ENCODE results near the gene TTC16. TPM values are rescaled to one million over a fixed set of nuclear protein-coding genes. Genes with fewer than 3 reads are reported as not detected.

TTC16 gene
- total RNA-seq, 1 experiment from 2014 or later, result not detected

GRCh38 chr9:127734747-127735529, 19.1 kb downstream of the TTC16 start, which contains the start of gene TOR2A:
TSS of gene TOR2A (minus strand) at chr9:127735294. CDS start at chr9:127735270, 24 bp downstream.
- peak; percentile 98 to 99 for DNase-seq
- Histone ChIP-seq H3K36me3 (no peaks in the 10 kb centered on the region), H3K27me3 (peaks cover 3% of the 10 kb centered on the region; the same call in 1 of the 2 replicates), H3K4me3 (peak within 1 kb of the TSS; percentile 74), H3K4me1 (peaks cover 4% of the 10 kb centered on the region; the same call in 1 of the 2 replicates), H3K9me3 (replicated peaks) (no peaks in the 10 kb centered on the region), H3K27ac (peak within 1 kb of the TSS; percentile 42; the same call in 1 of the 2 replicates)

- no peaks in the 10 kb centered on the region for H3K9me3 ChIP-seq (replicated peaks)
- H3K4me3 ChIP-seq, result no peak overlapping the region
- peak in 1 of 2 experiments; percentile 32 for DNase-seq
- peaks cover 4% of the 10 kb centered on the region; the same call in 1 of the 2 replicates for H3K4me1 ChIP-seq
- no peak overlapping the region for H3K27ac ChIP-seq
- H3K36me3 ChIP-seq, result no peaks in the 10 kb centered on the region
- H3K27me3 ChIP-seq, result no peaks in the 10 kb centered on the region
These were observed 19.8 kb downstream of the TTC16 start for GRCh38 chr9:127735530-127736185.

GRCh38 chr9:127738666-127739065, 22.8 kb downstream of the TTC16 start:
- Histone ChIP-seq H3K4me3 (no peak overlapping the region), H3K36me3 (no peaks in the 10 kb centered on the region), H3K27ac (no peak overlapping the region), H3K27me3 (no peaks in the 10 kb centered on the region), H3K4me1 (peaks cover 7% of the 10 kb centered on the region; the same call in 1 of the 2 replicates), H3K9me3 (replicated peaks) (no peaks in the 10 kb centered on the region)
- DNase-seq, result no peak

GRCh38 chr9:127739614-127740330, 23.9 kb downstream of the TTC16 start:
- peaks cover 7% of the 10 kb centered on the region; the same call in 1 of the 2 replicates for H3K4me1 ChIP-seq
- no peaks in the 10 kb centered on the region for H3K36me3 ChIP-seq
- H3K9me3 ChIP-seq (replicated peaks), result no peaks in the 10 kb centered on the region
- no peak overlapping the region for H3K27ac ChIP-seq
- DNase-seq, result no peak
- no peaks in the 10 kb centered on the region for H3K27me3 ChIP-seq
- no peak overlapping the region for H3K4me3 ChIP-seq

- H3K27ac ChIP-seq, result no peak overlapping the region
- no peak overlapping the region for H3K4me3 ChIP-seq
- no peaks in the 10 kb centered on the region for H3K9me3 ChIP-seq (replicated peaks)
- no peak for DNase-seq
- no peaks in the 10 kb centered on the region for H3K27me3 ChIP-seq
- no peaks in the 10 kb centered on the region for H3K36me3 ChIP-seq
- 0 out of 2 replicates have a peak, but pooled peaks cover 3% of the 10 kb centered on the region for H3K4me1 ChIP-seq
These were observed 26.1 kb downstream of the TTC16 start for GRCh38 chr9:127741831-127742434.

- H3K27ac ChIP-seq, result no peak overlapping the region
- H3K4me3 ChIP-seq, result no peak overlapping the region
These were observed 26.7 kb downstream of the TTC16 start for GRCh38 chr9:127742435-127743088.

GRCh38 chr9:127744398-127745110, 28.7 kb downstream of the TTC16 start:
- H3K36me3 ChIP-seq, result no peaks in the 10 kb centered on the region
- no peak overlapping the region for H3K27ac ChIP-seq
- H3K4me1 ChIP-seq, result 0 out of 2 replicates have a peak, but pooled peaks cover 3% of the 10 kb centered on the region
- no peaks in the 10 kb centered on the region for H3K9me3 ChIP-seq (replicated peaks)
- no peaks in the 10 kb centered on the region for H3K27me3 ChIP-seq
- DNase-seq, result no peak
- H3K4me3 ChIP-seq, result no peak overlapping the region

More at GRCh38 chr9:127742435-127743088, 26.7 kb downstream of the TTC16 start:
- H3K4me1 ChIP-seq, result 0 out of 2 replicates have a peak, but pooled peaks cover 3% of the 10 kb centered on the region
- no peaks in the 10 kb centered on the region for H3K9me3 ChIP-seq (replicated peaks)
- no peaks in the 10 kb centered on the region for H3K36me3 ChIP-seq
- no peaks in the 10 kb centered on the region for H3K27me3 ChIP-seq
- no peak for DNase-seq

- Histone ChIP-seq H3K4me3 (no peak overlapping the region), H3K27me3 (no peaks in the 10 kb centered on the region), H3K9me3 (replicated peaks) (no peaks in the 10 kb centered on the region), H3K4me1 (no peaks in the 10 kb centered on the region), H3K36me3 (no peaks in the 10 kb centered on the region), H3K27ac (no peak overlapping the region)
- DNase-seq, result no peak
These were observed 31.2 kb downstream of the TTC16 start for GRCh38 chr9:127746959-127747569.

GRCh38 chr9:127749090-127749787, 33.4 kb downstream of the TTC16 start:
- no peak for DNase-seq
- Histone ChIP-seq H3K9me3 (replicated peaks) (no peaks in the 10 kb centered on the region), H3K36me3 (no peaks in the 10 kb centered on the region), H3K27ac (no peak overlapping the region), H3K4me3 (no peak overlapping the region), H3K27me3 (peaks cover 8% of the 10 kb centered on the region), H3K4me1 (no peaks in the 10 kb centered on the region)

GRCh38 chr9:127751269-127752054, 35.6 kb downstream of the TTC16 start:
- peaks cover 18% of the 10 kb centered on the region for H3K27me3 ChIP-seq
- H3K36me3 ChIP-seq, result no peaks in the 10 kb centered on the region
- peak in 1 of 2 experiments; percentile 58 for DNase-seq
- no peaks in the 10 kb centered on the region for H3K9me3 ChIP-seq (replicated peaks)
- no peak overlapping the region for H3K27ac ChIP-seq
- no peak overlapping the region for H3K4me3 ChIP-seq
- no peaks in the 10 kb centered on the region for H3K4me1 ChIP-seq

- H3K36me3 ChIP-seq, result no peaks in the 10 kb centered on the region
- no peak for DNase-seq
- peaks cover 18% of the 10 kb centered on the region for H3K27me3 ChIP-seq
- H3K9me3 ChIP-seq (replicated peaks), result no peaks in the 10 kb centered on the region
- no peak overlapping the region for H3K27ac ChIP-seq
- H3K4me3 ChIP-seq, result no peak overlapping the region
- no peaks in the 10 kb centered on the region for H3K4me1 ChIP-seq
These were observed 37.3 kb downstream of the TTC16 start for GRCh38 chr9:127753148-127753547.

GRCh38 chr9:127753622-127754021, 37.7 kb downstream of the TTC16 start:
- no peak for DNase-seq
- H3K36me3 ChIP-seq, result no peaks in the 10 kb centered on the region
- no peak overlapping the region for H3K27ac ChIP-seq
- no peak overlapping the region for H3K4me3 ChIP-seq
- H3K4me1 ChIP-seq, result no peaks in the 10 kb centered on the region
- H3K9me3 ChIP-seq (replicated peaks), result no peaks in the 10 kb centered on the region
- peaks cover 18% of the 10 kb centered on the region for H3K27me3 ChIP-seq

Data from SJCRH30 (cell line).